Tibial artery (tissue), 4 donors: ENCODE results near the gene PRODH2.

Experiments used
- DNase-seq, 2 donors: peaks; one replicate each; pipeline ENCODE4 v3.0.0-alpha.2; 2019
- H3K27ac ChIP-seq, 2 donors: fragments of 200-600 bp; sonication (generic) in 1 of 2; 1 replicate in 1 of 2; 2 replicates in 1 of 2; pipeline ENCODE4 v1.5.1; 2018 to 2019; ENCODE audit warnings: mild to moderate bottlenecking in 1 of 2
- H3K27me3 ChIP-seq, 2 donors: fragments of 200-600 bp; sonication (generic) in 1 of 2; one replicate each; pipeline versions ENCODE4 v1.5.1 to v1.6.0; 2016 to 2019
- H3K36me3 ChIP-seq, 3 donors: fragments of 200-600 bp; sonication (generic) in 2 of 3; one replicate each; pipeline ENCODE4 v1.5.1; 2016 to 2019; ENCODE audit warnings: mild to moderate bottlenecking in 2 of 3
- H3K4me1 ChIP-seq, 4 donors: fragments of 200-600 bp; sonication (generic) in 2 of 4; 1 replicate in 3 of 4; 2 replicates in 1 of 4; pipeline ENCODE4 v1.5.1; 2016 to 2019
- H3K4me3 ChIP-seq, 2 donors: fragments of 200-600 bp; sonication (generic) in 1 of 2; 1 replicate in 1 of 2; 2 replicates in 1 of 2; pipeline ENCODE4 v1.5.1; 2018 to 2019; ENCODE audit warnings: mild to moderate bottlenecking in 2 of 2
- H3K9me3 ChIP-seq, 3 donors: fragments of 200-600 bp; sonication (generic) in 1 of 3; one replicate each; pipeline ENCODE4 v1.5.1; 2016 to 2019
- CTCF ChIP-seq, 2 experiments: fragments of 200-600 bp in 1 of 2; fragments of 450-650 bp in 1 of 2; IDR thresholded peaks; one replicate each; pipeline ENCODE4 v1.5.1; 2017 to 2019; ENCODE audit warnings: antibody characterized with exemption in 2 of 2, mild to moderate bottlenecking in 1 of 2, moderate library complexity in 1 of 2
- intact Hi-C: fragments of 100-400 bp; cut with DNase I; formaldehyde crosslinking; loops from one replicate; pipeline ENCODE4 v1.15.0; 2023; ENCODE audit warnings: low total_unique reads

PRODH2 gene

GRCh38 chr19:35787227-35787799 lies 25.3 kb downstream of the PRODH2 start:
- Histone ChIP-seq H3K27me3 (no peaks in the 10 kb centered on the region), H3K4me3 (no peak overlapping the region), H3K9me3 (no peaks in the 10 kb centered on the region), H3K27ac (no peak overlapping the region), H3K4me1 (no peaks in the 10 kb centered on the region), H3K36me3 (peaks cover 8 to 59% (median 20%) of the 10 kb centered on the region in 3 donors)
- no peak for TF ChIP-seq CTCF (IDR thresholded peaks at IDR 0.05)
- intact Hi-C loops = no loop called here
- DNase-seq = no peak

- no peak for TF ChIP-seq CTCF (IDR thresholded peaks at IDR 0.05)
- intact Hi-C loops = no loop called here
- DNase-seq = no peak
- Histone ChIP-seq H3K27me3 (no peaks in the 10 kb centered on the region), H3K4me1 (no peaks in the 10 kb centered on the region), H3K9me3 (no peaks in the 10 kb centered on the region), H3K27ac (no peak overlapping the region), H3K36me3 (peaks cover 12 to 67% (median 26%) of the 10 kb centered on the region in 3 donors), H3K4me3 (no peak overlapping the region)
These were observed 26.1 kb downstream of the PRODH2 start for GRCh38 chr19:35786299-35787160.

- intact Hi-C loops = no loop called here
- H3K4me1 ChIP-seq = no peaks in the 10 kb centered on the region
- H3K27me3 ChIP-seq = no peaks in the 10 kb centered on the region
- DNase-seq = no peak
- no peak for TF ChIP-seq CTCF (IDR thresholded peaks at IDR 0.05)
- H3K27ac ChIP-seq = no peak overlapping the region
- H3K36me3 ChIP-seq = peaks cover 21 to 79% (median 38%) of the 10 kb centered on the region in 3 donors
- no peak overlapping the region for H3K4me3 ChIP-seq
- H3K9me3 ChIP-seq = no peaks in the 10 kb centered on the region
These were observed 27.4 kb downstream of the PRODH2 start for GRCh38 chr19:35785339-35785627.

- intact Hi-C loops = no loop called here
- DNase-seq = no peak
- H3K27ac ChIP-seq = no peak overlapping the region
- no peak for TF ChIP-seq CTCF (IDR thresholded peaks at IDR 0.05)
- no peaks in the 10 kb centered on the region for H3K9me3 ChIP-seq
- peaks cover 27 to 85% (median 42%) of the 10 kb centered on the region in 3 donors for H3K36me3 ChIP-seq
- H3K4me1 ChIP-seq = no peaks in the 10 kb centered on the region
- no peak overlapping the region for H3K4me3 ChIP-seq
- H3K27me3 ChIP-seq = no peaks in the 10 kb centered on the region
These were observed 27.9 kb downstream of the PRODH2 start for GRCh38 chr19:35784503-35785338.

- H3K4me1 ChIP-seq = no peaks in the 10 kb centered on the region
- no peak for DNase-seq
- H3K36me3 ChIP-seq = peaks cover 27 to 94% (median 45%) of the 10 kb centered on the region in 3 donors
- H3K4me3 ChIP-seq = no peak overlapping the region
- no peaks in the 10 kb centered on the region for H3K9me3 ChIP-seq
- no peak overlapping the region for H3K27ac ChIP-seq
- no peak for TF ChIP-seq CTCF (IDR thresholded peaks at IDR 0.05)
- intact Hi-C loops = no loop called here
- no peaks in the 10 kb centered on the region for H3K27me3 ChIP-seq
These were observed 28.9 kb downstream of the PRODH2 start for GRCh38 chr19:35783469-35784434.
